Mesendoderm (in vitro differentiated cells): Measurements from ENCODE around the gene CDC14A.

Source experiments
- DNase-seq: peaks from one replicate; pipeline ENCODE4 v3.0.0; 2013
- H2AK5ac ChIP-seq: 2 replicates; pipeline ENCODE4 v1.6.1; 2013; ENCODE audit warnings: low read length, inconsistent platforms
- H2BK120ac ChIP-seq: 2 replicates; pipeline ENCODE4 v1.6.1; 2013; ENCODE audit warnings: low read depth, mild to moderate bottlenecking, low read length, moderate library complexity, mixed read lengths
- H2BK15ac ChIP-seq: replicated peaks from 2 replicates; pipeline ENCODE4 v1.6.1; 2013; ENCODE audit warnings: low read depth, mild to moderate bottlenecking, moderate library complexity
- H2BK5ac ChIP-seq: 2 replicates; pipeline ENCODE4 v1.6.1; 2013; ENCODE audit warnings: low read length, inconsistent platforms
- H3K18ac ChIP-seq: 2 replicates; pipeline ENCODE4 v1.6.1; 2013; ENCODE audit warnings: mild to moderate bottlenecking, low read length, mixed read lengths
- H3K23ac ChIP-seq: one replicate; pipeline ENCODE4 v1.6.1; 2013; ENCODE audit warnings: low read length
- H3K27ac ChIP-seq: 2 replicates; pipeline ENCODE4 v1.5.1; 2013; ENCODE audit warnings: low read depth, mild to moderate bottlenecking, inconsistent platforms, low read length, moderate library complexity
- H3K27me3 ChIP-seq: 2 replicates; pipeline ENCODE4 v1.6.1; 2013; ENCODE audit warnings: low read length, control low read depth, mild to moderate bottlenecking, inconsistent platforms; ENCODE audit not compliant: insufficient read depth, poor library complexity
- H3K36me3 ChIP-seq: 2 replicates; pipeline ENCODE4 v1.6.1; 2013; ENCODE audit warnings: low read length, inconsistent platforms; ENCODE audit not compliant: control insufficient read depth, insufficient read depth
- H3K4ac ChIP-seq: one replicate; pipeline ENCODE4 v1.6.1; 2013; ENCODE audit warnings: low read depth, mild to moderate bottlenecking, low read length, moderate library complexity
- H3K4me1 ChIP-seq: 2 replicates; pipeline ENCODE4 v1.6.1; 2013; ENCODE audit warnings: low read depth, low read length, inconsistent platforms; ENCODE audit not compliant: control insufficient read depth
- H3K4me2 ChIP-seq: 2 replicates; pipeline ENCODE4 v1.6.1; 2013; ENCODE audit warnings: low read length
- H3K4me3 ChIP-seq: 2 replicates; pipeline ENCODE4 v1.5.1; 2013; ENCODE audit warnings: mild to moderate bottlenecking, low read length
- H3K56ac ChIP-seq: one replicate; pipeline ENCODE4 v1.6.1; 2013; ENCODE audit warnings: low read length
- H3K79me1 ChIP-seq: 2 replicates; pipeline ENCODE4 v1.6.1; 2013; ENCODE audit warnings: low read length, inconsistent platforms
- H3K79me2 ChIP-seq: 2 replicates; pipeline ENCODE4 v1.6.1; 2013; ENCODE audit warnings: mild to moderate bottlenecking, low read length; ENCODE audit not compliant: control insufficient read depth, insufficient read depth
- H3K9ac ChIP-seq: 2 replicates; pipeline ENCODE4 v1.6.1; 2013; ENCODE audit warnings: low read length, inconsistent platforms
- H4K5ac ChIP-seq: one replicate; pipeline ENCODE4 v1.6.1; 2013; ENCODE audit warnings: low read length
- H4K8ac ChIP-seq: one replicate; pipeline ENCODE4 v1.6.1; 2013; ENCODE audit warnings: low read depth, mild to moderate bottlenecking, control low read depth, low read length, moderate library complexity
- WGBS: extraction: QIAGEN DNeasy Blood & Tissue Kit; methylation state at CpG from one replicate; pipeline ENCODE4 v1.1.7; 2013; ENCODE audit warnings: low lambda C conversion rate, missing lambda C conversion rate; ENCODE audit not compliant: insufficient coverage; ENCODE audit errors: extremely low coverage; 5-methylcytosine and 5-hydroxymethylcytosine counted together

The CDC14A gene

GRCh38 chr1:100347009-100347966 lies 5.0 kb upstream of the CDC14A start:
- no peak overlapping the region for H3K4ac ChIP-seq
- no peak for DNase-seq

GRCh38 chr1:100348549-100349144 lies 3.7 kb upstream of the CDC14A start:
- Histone ChIP-seq H3K56ac (no peak overlapping the region), H3K4me2 (no peak overlapping the region), H3K18ac (no peak overlapping the region), H3K79me2 (peaks cover 6% of the 10 kb centered on the region), H4K8ac (no peak overlapping the region), H3K4ac (peak overlapping the region; percentile 41), H2BK15ac (no peak overlapping the region), H3K9ac (no peak overlapping the region), H3K27me3 (no peaks in the 10 kb centered on the region), H3K36me3 (no peaks in the 10 kb centered on the region), H2AK5ac (no peak overlapping the region), H3K27ac (no peak overlapping the region), H3K79me1 (peaks cover 3% of the 10 kb centered on the region), H3K23ac (no peak overlapping the region), H3K4me1 (no peaks in the 10 kb centered on the region), H4K5ac (no peak overlapping the region), H2BK5ac (no peak overlapping the region), H3K4me3 (no peak overlapping the region), H2BK120ac (no peak overlapping the region)
- DNase-seq: no peak
- no CpG with 5 or more reads among the region's 9 CpGs for WGBS

More at GRCh38 chr1:100347009-100347966, 5.0 kb upstream of the CDC14A start:
- no peak overlapping the region for H2BK120ac ChIP-seq
- no peaks in the 10 kb centered on the region for H3K79me2 ChIP-seq
- no peaks in the 10 kb centered on the region for H3K4me1 ChIP-seq
- no peak overlapping the region for H3K4me2 ChIP-seq
- no peaks in the 10 kb centered on the region for H3K27me3 ChIP-seq
- H3K4me3 ChIP-seq: no peak overlapping the region
- H4K5ac ChIP-seq: no peak overlapping the region
- no peak overlapping the region for H4K8ac ChIP-seq
- H3K56ac ChIP-seq: no peak overlapping the region
- H2BK5ac ChIP-seq: no peak overlapping the region
- no peak overlapping the region for H3K27ac ChIP-seq
- no peaks in the 10 kb centered on the region for H3K79me1 ChIP-seq
- no CpG with 5 or more reads among the region's 5 CpGs for WGBS
- no peak overlapping the region for H2BK15ac ChIP-seq
- H3K23ac ChIP-seq: no peak overlapping the region
- H3K18ac ChIP-seq: no peak overlapping the region
- H3K9ac ChIP-seq: no peak overlapping the region
- no peak overlapping the region for H2AK5ac ChIP-seq
- no peaks in the 10 kb centered on the region for H3K36me3 ChIP-seq

GRCh38 chr1:100349246-100349645 lies 3.1 kb upstream of the CDC14A start:
- no peak overlapping the region for H3K4ac ChIP-seq
- H3K4me2 ChIP-seq: no peak overlapping the region
- no peak overlapping the region for H2BK120ac ChIP-seq
- H2AK5ac ChIP-seq: no peak overlapping the region
- H3K27me3 ChIP-seq: no peaks in the 10 kb centered on the region
- no peak overlapping the region for H4K5ac ChIP-seq
- no peak overlapping the region for H2BK5ac ChIP-seq
- no peak overlapping the region for H3K23ac ChIP-seq
- no peak overlapping the region for H3K9ac ChIP-seq
- H3K4me1 ChIP-seq: no peaks in the 10 kb centered on the region
- H3K56ac ChIP-seq: no peak overlapping the region
- no CpG with 5 or more reads among the region's 4 CpGs for WGBS
- H4K8ac ChIP-seq: no peak overlapping the region
- no peak overlapping the region for H3K4me3 ChIP-seq
- DNase-seq: no peak
- no peak overlapping the region for H2BK15ac ChIP-seq
- no peak overlapping the region for H3K27ac ChIP-seq
- H3K79me2 ChIP-seq: peaks cover 10% of the 10 kb centered on the region
- H3K18ac ChIP-seq: no peak overlapping the region
- H3K79me1 ChIP-seq: peaks cover 3% of the 10 kb centered on the region
- no peaks in the 10 kb centered on the region for H3K36me3 ChIP-seq

GRCh38 chr1:100350787-100351094 lies 1.6 kb upstream of the CDC14A start:
- Histone ChIP-seq H2BK15ac (no peak overlapping the region), H3K4me2 (peak overlapping the region; percentile 14), H2BK5ac (no peak overlapping the region), H3K36me3 (no peaks in the 10 kb centered on the region), H4K5ac (no peak overlapping the region), H3K18ac (peak overlapping the region; percentile 86), H3K56ac (peak overlapping the region; percentile 84), H3K4me1 (peaks cover 3% of the 10 kb centered on the region), H3K27ac (peak overlapping the region; percentile 96), H3K27me3 (no peaks in the 10 kb centered on the region), H3K23ac (no peak overlapping the region), H2AK5ac (no peak overlapping the region), H3K9ac (peak overlapping the region; percentile 88), H4K8ac (no peak overlapping the region), H2BK120ac (no peak overlapping the region), H3K4me3 (no peak overlapping the region), H3K4ac (no peak overlapping the region), H3K79me2 (peaks cover 20% of the 10 kb centered on the region), H3K79me1 (peaks cover 9% of the 10 kb centered on the region)
- no CpG with 5 or more reads among the region's 10 CpGs for WGBS
- DNase-seq: no peak

- H3K4me3 ChIP-seq: peak overlapping the region; percentile 58
- H3K56ac ChIP-seq: peak overlapping the region; percentile 96
- no peaks in the 10 kb centered on the region for H3K27me3 ChIP-seq
- peaks cover 3% of the 10 kb centered on the region for H3K4me1 ChIP-seq
- no peak overlapping the region for H2BK15ac ChIP-seq
- H3K79me1 ChIP-seq: peaks cover 14% of the 10 kb centered on the region
- H3K18ac ChIP-seq: peak overlapping the region; percentile 86
- no peak overlapping the region for H4K8ac ChIP-seq
- peak overlapping the region; percentile 89 for H2BK5ac ChIP-seq
- no peaks in the 10 kb centered on the region for H3K36me3 ChIP-seq
- DNase-seq: peak; percentile 99
- no peak overlapping the region for H3K4ac ChIP-seq
- H2BK120ac ChIP-seq: no peak overlapping the region
- H3K27ac ChIP-seq: peak overlapping the region; percentile 96
- H3K9ac ChIP-seq: peak overlapping the region; percentile 88
- peaks cover 25% of the 10 kb centered on the region for H3K79me2 ChIP-seq
- H3K4me2 ChIP-seq: peak overlapping the region; percentile 79
- H2AK5ac ChIP-seq: no peak overlapping the region
- no peak overlapping the region for H3K23ac ChIP-seq
- H4K5ac ChIP-seq: no peak overlapping the region
- no CpG with 5 or more reads among the region's 36 CpGs for WGBS
Observed at GRCh38 chr1:100351095-100351887, 1.0 kb upstream of the CDC14A start.
